Stimulated activated CD4-positive, alpha-beta T cell treated with anti-CD3 and anti-CD28 coated beads, Interleukin-15, amount 100 ng/mL, for 48 hours (primary cell): ENCODE data around the gene LYST.
"Not testable (repeated sequence)": the region's sequence is repeated elsewhere in the genome, so short reads cannot be mapped to it uniquely, and the experiment has no call there.

Source experiments
- DNase-seq, 2 donors: peaks; one replicate each; pipeline ENCODE4 v3.0.0-alpha.2; 2020; ENCODE audit warnings: low read depth in 2 of 2

The LYST gene

DNA sequence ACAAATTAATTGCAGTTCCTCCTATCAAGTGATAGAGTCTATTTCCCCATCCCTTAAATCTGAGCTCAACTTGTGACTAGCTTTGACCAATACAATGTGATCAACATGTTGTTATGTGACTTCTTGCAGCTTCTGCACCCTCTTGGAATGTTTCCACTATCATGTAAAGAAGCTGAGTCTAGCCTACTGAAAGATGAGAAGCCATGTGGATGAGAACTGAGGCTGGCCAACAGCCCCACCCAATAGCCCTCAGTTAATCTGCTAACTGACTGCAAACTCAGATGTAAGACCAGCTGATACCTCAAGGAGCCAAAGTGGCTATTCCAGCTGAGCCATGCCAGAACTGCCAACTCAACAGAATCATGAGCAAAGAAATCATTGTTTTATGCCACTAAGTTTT, 44.0 kb downstream of the LYST start:
- no peak for DNase-seq

DNA sequence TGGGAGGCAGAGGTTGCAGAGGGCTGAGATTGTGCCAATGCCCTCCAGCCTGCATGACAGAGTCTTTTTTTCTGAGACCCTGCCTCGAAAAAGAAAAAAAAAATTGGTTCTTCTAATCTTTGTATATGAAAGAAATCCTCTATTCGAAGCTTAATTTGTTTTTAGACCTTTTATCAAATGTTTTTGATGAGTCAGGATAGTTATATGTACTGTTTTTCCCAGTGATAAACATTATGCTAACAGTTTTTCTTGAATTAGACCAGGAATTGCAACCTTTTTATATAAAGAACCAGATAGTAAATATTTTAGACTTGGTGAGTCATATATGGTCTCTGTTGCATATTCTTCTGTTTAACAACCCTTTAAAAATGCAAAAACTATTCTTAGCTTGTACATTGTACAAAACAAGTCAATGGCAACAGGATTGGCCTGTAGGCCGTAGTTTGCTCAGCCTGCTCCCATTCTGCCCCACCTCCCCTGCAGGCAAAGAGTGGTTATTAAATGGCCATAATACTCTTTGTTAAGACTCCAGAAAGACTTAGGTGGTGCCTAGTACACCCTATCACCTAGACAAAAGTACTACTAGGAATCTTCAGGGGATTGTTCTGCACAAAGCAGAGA, 45.2 kb downstream of the LYST start:
- DNase-seq: no peak

DNA sequence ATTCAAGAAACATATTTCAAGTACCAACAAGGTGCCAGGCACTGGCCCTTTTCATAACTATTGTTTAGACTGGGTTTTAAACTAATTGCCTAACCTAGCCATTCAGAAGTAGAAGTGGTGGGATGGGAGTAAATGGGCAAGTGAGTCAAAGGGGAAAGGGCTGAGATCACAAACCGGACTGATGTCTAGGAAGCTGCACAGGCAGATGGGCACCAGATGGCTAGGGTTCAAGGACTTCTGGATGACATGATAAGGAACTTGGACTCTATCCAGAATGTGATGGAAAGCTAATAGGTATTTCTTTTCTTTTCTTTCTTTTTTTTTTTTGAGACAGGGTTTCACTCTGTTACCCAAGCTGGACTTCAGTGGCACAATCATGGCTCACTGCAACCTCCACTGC, 46.6 kb downstream of the LYST start:
- DNase-seq: no peak

DNA sequence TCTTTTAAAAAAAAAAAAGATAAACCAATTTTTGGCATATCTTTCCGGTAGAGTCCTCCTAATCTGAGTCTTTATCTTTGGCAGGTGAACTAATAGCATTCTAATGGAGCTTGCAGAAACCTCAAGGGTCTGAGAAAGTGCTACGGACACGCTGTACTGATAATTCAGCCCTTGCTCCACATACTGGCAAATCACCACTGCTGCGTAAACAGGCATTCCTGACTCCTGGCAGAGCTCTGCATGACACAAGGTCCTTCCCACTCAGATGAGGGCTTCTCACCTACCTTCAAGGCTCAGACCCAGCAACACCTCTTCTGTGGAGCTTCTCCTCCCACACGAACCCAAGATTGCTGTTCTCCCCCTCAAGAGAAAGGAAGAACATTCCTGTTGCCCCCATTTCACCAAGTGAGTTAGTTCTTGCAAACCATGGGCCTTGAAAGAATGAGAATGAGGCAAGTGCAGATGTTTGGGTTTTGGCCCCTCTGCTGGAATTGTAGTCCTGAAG, 48.0 kb downstream of the LYST start:
- no peak for DNase-seq

DNA sequence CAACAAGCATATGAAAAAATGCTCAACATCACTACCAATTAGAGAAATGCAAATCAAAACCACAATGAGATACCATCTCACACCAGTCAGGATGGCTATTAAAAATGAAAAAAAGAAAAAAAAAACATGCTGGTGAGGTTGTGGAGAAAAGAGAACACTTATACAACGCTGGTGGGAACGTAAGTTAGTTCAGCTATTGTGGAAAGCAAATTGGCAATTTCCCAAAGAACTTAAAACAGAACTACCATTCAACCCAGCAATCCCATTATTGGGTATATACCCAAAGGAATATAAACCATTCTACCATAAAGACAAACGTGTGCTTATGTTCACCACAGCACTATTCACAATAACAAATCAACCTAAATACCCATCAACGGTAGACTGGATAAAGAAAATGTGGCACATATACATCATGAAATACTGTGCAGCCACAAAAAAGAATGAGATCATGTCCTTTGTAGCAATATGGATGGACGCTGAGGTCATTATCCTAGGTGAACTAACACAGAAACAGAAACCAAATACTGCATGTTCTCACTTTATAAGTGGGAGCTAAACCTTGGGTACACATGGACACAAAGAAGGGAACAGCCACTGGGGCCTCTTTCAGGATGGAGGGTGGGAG, 49.5 kb downstream of the LYST start:
- no peak for DNase-seq

DNA sequence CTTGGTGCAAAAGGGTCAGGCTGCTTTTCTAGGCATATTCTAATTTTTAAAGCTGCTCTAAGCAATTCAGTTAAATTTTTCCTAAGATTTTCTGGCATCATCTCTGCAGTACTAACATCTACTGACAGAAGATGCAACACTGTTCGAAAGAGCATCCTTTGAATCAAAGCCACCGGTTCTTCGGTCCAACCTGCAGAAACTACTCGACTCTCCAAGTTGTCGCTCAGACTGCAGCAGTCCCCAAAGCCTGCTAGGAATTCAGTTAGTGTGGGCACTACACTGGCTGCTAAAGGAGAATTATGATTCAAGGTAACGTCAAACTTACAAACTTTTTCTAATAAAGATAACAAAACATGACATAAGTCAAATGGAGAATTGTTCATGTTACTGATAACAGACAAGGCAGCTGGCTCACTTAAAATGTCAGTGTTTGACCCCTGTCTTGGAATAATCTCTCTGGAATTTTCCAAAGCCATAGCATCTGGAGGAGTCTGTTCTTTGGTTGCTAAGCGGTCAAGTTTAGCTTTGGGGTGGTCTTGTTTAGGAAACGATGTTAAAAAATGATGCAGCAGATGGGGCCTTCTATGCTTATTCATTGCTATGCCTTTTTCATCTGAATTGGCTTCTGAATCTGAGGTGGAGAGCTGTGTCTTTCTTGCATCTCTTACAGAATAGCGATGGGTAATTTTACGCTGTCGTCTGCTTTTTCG, 56.9 kb downstream of the LYST start:
- no peak for DNase-seq

DNA sequence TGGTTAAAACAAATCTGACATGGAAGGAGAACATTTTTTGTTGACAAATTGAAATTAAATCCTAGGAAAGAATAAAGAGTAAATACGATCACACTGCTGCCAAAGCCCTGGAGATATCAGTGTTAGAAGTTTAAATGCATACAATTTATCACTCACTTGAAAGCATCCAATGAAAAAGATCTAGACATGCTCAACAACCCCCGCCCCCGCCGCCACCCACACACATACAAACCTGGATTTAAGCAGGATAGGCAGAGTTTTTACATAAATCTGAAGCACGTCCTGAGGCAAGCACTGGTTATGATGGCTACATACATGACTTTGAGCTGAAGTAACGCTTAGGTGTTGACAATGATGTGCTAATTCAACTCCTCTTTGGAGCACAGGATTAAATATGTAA, 58.5 kb downstream of the LYST start:
- DNase-seq: no peak

DNA sequence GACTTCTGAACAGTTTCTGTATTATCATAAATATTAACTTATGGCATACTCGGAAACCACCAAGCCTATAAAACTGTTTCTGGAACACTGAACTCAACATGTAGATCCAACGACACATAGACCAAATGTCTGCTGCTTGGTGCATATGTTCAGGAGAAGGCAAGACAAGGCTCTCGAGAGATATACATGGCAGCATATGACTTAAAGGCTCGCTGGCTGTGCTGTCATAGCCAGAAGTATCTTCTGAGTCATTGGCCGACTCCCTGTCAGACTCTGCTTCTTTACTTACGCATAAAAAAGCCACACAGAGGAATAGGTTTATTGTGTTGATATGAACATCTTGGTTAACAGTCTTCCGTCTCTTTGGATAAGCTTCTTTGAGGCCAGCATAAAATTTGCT, 60.6 kb downstream of the LYST start:
- no peak for DNase-seq

DNA sequence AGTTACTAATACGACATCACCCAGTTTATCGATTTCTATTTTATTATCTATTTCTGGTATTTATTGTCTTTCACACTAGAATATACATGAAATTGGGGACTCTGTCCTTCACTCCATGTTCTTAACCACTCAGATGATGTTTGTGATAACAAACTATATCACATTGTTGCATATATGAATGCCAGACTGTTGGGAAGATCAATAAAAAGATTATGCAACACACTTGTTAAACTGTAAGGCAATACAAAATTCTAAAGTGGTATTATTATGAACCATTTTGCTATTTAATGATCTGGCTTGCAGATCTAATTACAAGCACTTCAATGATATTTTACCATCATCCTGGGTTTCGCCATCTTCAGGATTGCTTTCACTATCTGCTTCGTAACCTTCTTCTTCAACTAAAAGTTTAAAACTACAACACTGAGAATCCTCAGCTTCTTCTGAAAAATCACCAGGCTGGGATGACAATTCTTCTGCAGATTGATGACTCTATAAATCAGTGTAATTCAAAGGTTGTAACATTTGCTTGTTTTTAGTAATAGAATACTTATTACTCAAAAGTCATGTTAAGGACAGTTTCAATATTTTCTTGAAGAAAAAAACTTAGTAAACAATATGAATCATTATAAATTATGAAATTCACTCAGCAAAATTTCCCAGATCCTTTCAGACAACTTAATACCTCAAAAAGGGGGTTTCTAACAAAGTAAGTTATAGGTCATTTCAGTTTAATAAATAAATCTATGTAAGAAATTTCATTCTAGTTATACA, 63.9 kb downstream of the LYST start:
- no peak for DNase-seq

DNA sequence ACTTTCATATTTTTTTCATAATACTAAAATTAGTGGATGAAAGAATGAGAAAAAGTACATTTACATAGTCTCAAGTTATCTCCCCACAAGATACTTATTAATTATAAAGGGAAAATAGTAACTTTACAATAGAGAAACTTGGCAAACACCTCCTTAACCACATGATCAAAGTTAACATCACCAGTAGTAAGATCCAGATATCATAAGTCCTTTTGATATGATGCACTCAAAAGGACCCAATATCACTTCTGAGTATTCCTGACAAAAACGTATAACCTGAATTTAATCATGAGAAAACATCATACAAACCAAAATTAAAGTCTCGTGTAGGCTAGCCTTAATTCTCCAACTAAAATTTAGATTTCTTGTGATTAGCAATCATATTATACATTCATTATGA, 67.4 kb downstream of the LYST start:
- no peak for DNase-seq

DNA sequence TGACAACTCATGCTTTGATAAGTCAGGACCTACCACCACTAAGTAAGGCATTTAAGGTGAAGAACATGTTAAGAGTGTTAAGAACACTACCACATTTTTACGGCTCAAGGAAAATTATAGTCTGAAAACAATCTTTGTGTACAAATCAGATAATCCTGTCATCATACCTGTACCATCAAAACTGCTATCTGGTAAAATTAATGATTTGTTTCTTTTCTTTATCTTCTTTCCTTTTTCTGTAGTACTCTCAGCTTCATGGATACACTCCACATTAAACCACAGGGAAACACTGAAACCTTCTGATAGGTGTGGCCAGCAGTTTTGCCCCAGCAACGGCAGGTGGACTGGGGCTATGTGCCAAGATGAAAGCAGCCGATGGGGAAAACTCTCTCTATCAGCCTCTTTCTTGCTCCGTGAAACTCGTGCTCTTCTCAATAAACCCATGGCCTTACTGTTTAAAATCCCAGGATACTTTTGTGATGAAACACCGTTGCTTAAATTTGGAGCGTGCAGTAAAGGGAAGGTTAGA, 75.1 kb downstream of the LYST start:
- no peak for DNase-seq

DNA sequence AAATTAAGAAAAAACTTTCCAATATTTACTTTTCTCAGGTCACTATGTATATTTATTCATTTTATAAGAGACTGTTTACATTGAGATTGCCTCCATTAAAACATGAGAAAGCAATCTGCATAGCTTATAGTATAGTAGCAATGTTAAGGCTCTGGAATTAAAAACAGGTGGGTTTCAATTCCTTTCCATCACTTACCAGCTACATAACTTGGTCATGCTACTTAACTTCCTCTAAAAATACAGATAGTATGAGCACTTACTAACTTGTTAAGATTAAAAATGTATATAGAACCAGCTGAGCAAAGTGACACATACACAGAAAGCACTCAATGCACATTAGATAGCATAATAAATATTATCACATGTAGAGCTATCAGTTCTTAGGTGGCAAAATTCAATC, 76.6 kb downstream of the LYST start:
- no peak for DNase-seq

DNA sequence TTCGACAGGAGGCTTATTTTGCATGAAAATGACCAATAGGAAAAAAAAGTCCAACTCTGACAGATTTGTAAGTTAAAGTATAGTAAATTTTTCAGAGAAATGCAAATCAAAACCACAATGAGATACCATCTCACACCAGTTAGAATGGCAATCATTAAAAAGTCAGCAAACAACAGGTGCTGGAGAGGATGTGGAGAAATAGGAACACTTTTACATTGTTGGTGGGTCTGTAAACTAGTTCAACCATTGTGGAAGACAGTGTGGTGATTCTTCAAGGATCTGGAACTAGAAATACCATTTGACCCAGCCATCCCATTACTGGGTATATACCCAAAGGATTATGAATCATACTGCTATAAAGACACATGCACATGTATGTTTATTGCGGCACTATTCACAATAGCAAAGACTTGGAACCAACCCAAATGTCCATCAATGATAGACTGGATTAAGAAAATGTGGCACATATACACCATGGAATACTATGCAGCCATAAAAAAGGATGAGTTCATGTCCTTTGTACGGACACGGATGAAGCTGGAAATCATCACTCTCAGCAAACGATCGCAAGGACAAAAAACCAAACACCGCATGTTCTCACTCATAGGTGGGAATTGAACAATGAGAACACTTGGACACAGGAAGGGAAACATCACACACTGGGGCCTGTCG, 80.3 kb downstream of the LYST start:
- DNase-seq: not testable (repeated sequence)

DNA sequence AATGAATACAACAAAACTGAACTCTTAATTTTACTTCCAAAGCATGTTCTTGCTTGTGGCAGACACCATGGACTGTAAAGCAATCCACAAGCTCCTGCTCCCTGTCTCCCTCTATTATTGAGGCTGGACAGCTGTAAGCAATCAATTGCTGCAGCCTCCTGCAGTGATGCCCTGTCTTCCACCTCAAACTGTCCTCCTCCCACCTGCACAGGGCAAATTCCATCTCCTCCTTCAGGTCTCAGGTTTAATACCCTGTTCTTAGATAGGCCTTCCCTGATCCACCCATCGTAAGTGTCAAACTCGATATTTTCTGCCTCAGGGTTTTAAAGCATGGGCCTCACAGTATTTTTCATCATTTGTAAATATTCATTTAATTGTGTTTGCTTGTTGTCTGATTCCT, 81.8 kb downstream of the LYST start:
- DNase-seq: no peak

DNA sequence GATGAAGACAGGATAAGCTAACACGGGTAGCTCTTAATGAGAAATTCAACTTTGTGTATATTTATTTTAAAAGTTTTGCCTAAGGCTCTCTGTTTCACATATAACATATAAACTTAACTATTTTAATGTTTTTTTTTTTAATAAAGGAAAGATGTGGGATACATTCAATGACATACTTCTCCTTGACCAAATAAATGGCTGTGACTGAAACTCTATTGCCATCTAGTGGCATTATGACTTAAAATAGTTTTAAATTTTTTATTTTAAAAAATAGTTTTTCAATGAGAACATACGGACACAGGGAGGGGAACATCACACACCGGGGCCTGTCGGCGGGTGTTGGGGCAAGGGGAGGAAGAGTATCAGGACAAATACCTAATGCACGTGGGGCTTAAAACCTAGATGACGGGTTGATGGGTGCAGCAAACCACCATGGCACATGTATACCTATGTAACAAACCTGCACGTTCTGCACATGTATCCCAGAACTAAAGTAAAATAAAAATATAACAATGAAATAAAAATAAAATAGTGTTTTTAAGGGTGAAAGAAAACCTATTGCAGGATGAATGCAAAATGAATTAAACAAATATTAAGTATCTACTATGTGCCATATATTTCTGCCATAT, 83.4 kb downstream of the LYST start:
- no peak for DNase-seq

DNA sequence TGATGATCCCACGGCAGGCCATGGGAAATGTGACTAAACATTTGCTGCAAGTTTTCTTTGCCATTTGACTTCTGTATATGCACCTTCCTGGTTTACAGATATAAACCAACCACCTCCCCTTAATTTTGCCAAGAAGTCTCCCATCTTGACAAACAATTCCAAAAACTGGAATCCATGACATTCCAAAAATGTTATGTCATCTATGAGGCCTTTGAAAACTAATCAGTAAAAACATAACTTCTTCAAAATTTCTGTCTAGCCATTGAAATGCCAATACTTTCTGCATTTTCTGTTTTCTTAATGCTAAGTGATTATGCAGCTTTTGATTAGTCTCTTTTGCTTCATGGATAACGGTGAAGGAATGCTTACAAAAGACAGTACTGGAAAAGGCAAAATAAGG, 84.1 kb downstream of the LYST start:
- no peak for DNase-seq

DNA sequence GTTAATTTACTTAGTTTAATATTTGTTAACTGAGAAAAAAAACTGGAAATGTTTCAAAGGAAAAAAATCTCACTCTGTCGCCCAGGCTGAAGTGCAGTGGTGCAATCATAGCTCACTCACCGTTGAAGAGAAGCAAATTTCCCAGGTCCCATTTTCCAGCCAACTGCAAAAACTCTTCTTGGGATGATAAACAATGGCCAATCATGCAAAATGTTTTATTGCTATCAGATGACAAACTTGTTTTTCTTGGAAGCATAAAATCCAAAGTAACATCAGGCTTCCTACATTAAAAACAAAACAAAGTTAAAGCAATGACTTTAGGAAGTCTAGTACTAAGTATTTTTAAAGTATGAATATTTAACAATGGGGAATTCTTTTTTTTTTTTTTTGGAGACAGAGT, 84.9 kb downstream of the LYST start:
- DNase-seq: no peak

DNA sequence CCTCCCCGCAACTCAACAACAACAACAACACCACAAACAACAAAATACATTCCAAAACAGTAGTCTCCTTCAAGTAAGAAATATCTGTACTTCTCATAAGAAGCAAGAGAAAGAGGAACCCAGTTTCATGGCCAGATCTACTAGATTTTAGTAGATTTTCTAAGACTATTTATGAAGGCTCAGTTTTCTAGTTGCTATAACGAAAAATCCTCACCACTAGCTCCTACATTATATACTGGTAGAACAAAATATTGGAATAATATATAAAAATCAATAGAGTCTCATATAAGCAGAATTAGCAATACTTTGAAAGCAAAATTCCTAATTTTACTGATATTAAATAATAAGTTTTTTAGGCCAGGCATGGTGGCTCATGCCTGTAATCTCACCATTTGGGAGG, 86.9 kb downstream of the LYST start:
- DNase-seq: no peak

DNA sequence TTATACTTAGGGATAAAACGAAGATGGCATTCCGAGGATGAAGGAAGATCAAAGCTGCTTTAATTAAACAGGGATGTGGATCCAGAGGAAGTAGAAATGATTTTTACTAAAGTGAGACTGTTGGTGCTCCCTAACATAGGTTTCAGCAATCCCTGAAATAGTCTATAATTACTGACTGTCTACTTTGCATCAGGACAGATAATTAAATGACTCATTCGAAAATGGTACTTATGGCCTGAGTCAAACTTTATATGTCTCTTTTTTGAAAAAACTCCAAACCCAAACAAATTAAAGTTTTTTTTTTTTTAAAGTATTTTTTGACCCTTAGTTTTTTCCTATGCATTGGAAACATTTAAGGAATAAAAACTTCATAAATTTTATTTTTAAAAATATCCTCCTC, 90.3 kb downstream of the LYST start:
- no peak for DNase-seq

DNA sequence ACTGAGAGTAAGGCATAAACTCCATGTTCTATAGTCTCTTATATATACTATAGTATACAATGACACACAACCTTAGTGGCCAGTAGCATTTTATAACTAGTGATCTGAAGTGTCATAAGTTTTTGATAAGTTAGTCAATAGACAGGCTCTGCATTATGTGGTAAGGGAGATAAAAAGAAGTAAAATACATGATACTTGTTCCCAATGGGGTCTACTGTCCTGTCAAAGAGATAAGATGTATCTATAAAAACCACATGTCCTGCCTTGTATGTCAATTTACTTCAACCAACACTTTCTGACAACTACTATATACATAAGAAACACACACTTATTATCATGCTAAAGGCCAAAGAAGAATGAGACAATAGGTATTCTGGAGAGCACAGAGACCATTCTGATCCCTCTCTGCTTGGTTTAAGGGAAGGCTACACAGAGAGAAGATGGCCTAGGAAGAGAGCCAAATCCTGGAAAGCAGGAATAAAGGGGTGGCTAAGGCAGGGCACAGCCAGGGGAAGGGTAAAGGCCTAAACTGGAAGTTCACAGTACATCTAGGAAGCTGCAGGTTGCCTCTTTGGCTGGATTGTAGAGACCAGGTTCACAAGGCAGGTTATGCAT, 91.4 kb downstream of the LYST start:
- DNase-seq: no peak

DNA sequence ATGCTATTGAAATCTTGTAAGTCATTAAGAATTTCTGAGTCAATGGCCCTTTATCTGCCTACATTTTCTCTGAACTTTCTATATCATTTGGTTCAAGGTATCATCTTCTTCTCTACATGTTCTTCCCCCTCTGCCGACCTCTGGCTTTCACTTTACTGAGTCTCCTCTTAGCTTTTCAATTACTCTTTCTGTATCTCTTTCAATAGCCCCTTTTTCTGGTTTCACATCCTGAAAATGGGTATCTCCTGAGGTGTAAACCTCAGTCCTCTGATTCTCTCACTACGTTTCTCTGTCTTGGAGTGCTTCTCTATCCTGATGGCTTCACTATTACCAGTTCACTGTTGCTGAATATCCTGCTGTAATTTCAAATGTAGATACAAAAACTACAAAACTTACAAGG, 98.9 kb downstream of the LYST start:
- DNase-seq: no peak
